ENCODE measurements around the gene DCC.
A peak's percentile ranks its signal among the peaks of the same experiment; 100 is the strongest.

DCC gene

GRCh38 chr18:52567360-52567759 is 227.4 kb downstream of the DCC start:
- Histone ChIP-seq H3K9me3 (ENCODE audit: control insufficient read depth, low read length) (no peaks in the 10 kb centered on the region), H3K9ac (ENCODE audit: low read length) (no peak overlapping the region), H3K36me3 (ENCODE audit: control insufficient read depth, insufficient read depth, low read length, severe bottlenecking) (no peaks in the 10 kb centered on the region), H3K27me3 (replicated peaks; ENCODE audit: control insufficient read depth, insufficient read depth, low read length) (no peaks in the 10 kb centered on the region), H3K4me3 (ENCODE audit: low read length) (no peak overlapping the region), H3K4me1 (ENCODE audit: control insufficient read depth, insufficient read depth, low read length) (no peaks in the 10 kb centered on the region)
- no peak for DNase-seq (ENCODE audit: low read depth)

GRCh38 chr18:52569492-52569891 is 229.5 kb downstream of the DCC start:
- Histone ChIP-seq H3K4me3 (ENCODE audit: low read length) (no peak overlapping the region), H3K9ac (ENCODE audit: low read length) (no peak overlapping the region), H3K4me1 (ENCODE audit: control insufficient read depth, insufficient read depth, low read length) (no peaks in the 10 kb centered on the region), H3K27me3 (replicated peaks; ENCODE audit: control insufficient read depth, insufficient read depth, low read length) (no peaks in the 10 kb centered on the region), H3K36me3 (ENCODE audit: control insufficient read depth, insufficient read depth, low read length, severe bottlenecking) (no peaks in the 10 kb centered on the region), H3K9me3 (ENCODE audit: control insufficient read depth, low read length) (no peaks in the 10 kb centered on the region)
- DNase-seq (ENCODE audit: low read depth): peak; percentile 53

GRCh38 chr18:52570975-52571374 is 231.0 kb downstream of the DCC start:
- H3K36me3 ChIP-seq (ENCODE audit: control insufficient read depth, insufficient read depth, low read length, severe bottlenecking): no peaks in the 10 kb centered on the region
- peak; percentile 63 for DNase-seq (ENCODE audit: low read depth)
- H3K9ac ChIP-seq (ENCODE audit: low read length): no peak overlapping the region
- H3K27me3 ChIP-seq (replicated peaks; ENCODE audit: control insufficient read depth, insufficient read depth, low read length): no peaks in the 10 kb centered on the region
- no peaks in the 10 kb centered on the region for H3K4me1 ChIP-seq (ENCODE audit: control insufficient read depth, insufficient read depth, low read length)
- no peak overlapping the region for H3K4me3 ChIP-seq (ENCODE audit: low read length)
- no peaks in the 10 kb centered on the region for H3K9me3 ChIP-seq (ENCODE audit: control insufficient read depth, low read length)

GRCh38 chr18:52572036-52573000 is 232.3 kb downstream of the DCC start:
- no peak overlapping the region for H3K9ac ChIP-seq (ENCODE audit: low read length)
- no peak for DNase-seq (ENCODE audit: low read depth)
- H3K4me3 ChIP-seq (ENCODE audit: low read length): no peak overlapping the region
- H3K4me1 ChIP-seq (ENCODE audit: control insufficient read depth, insufficient read depth, low read length): no peaks in the 10 kb centered on the region
- H3K9me3 ChIP-seq (ENCODE audit: control insufficient read depth, low read length): no peaks in the 10 kb centered on the region
- no peaks in the 10 kb centered on the region for H3K36me3 ChIP-seq (ENCODE audit: control insufficient read depth, insufficient read depth, low read length, severe bottlenecking)
- H3K27me3 ChIP-seq (replicated peaks; ENCODE audit: control insufficient read depth, insufficient read depth, low read length): no peaks in the 10 kb centered on the region

- no peak overlapping the region for H3K4me3 ChIP-seq (ENCODE audit: low read length)
- DNase-seq (ENCODE audit: low read depth): no peak
- H3K27me3 ChIP-seq (replicated peaks; ENCODE audit: control insufficient read depth, insufficient read depth, low read length): no peaks in the 10 kb centered on the region
- no peaks in the 10 kb centered on the region for H3K4me1 ChIP-seq (ENCODE audit: control insufficient read depth, insufficient read depth, low read length)
- H3K36me3 ChIP-seq (ENCODE audit: control insufficient read depth, insufficient read depth, low read length, severe bottlenecking): no peaks in the 10 kb centered on the region
- no peak overlapping the region for H3K9ac ChIP-seq (ENCODE audit: low read length)
- H3K9me3 ChIP-seq (ENCODE audit: control insufficient read depth, low read length): no peaks in the 10 kb centered on the region
Observed at GRCh38 chr18:52577795-52578194, 237.8 kb downstream of the DCC start.

GRCh38 chr18:52582061-52582460 is 242.1 kb downstream of the DCC start:
- Histone ChIP-seq H3K27me3 (replicated peaks; ENCODE audit: control insufficient read depth, insufficient read depth, low read length) (no peaks in the 10 kb centered on the region), H3K9ac (ENCODE audit: low read length) (no peak overlapping the region), H3K4me1 (ENCODE audit: control insufficient read depth, insufficient read depth, low read length) (no peaks in the 10 kb centered on the region), H3K4me3 (ENCODE audit: low read length) (no peak overlapping the region), H3K36me3 (ENCODE audit: control insufficient read depth, insufficient read depth, low read length, severe bottlenecking) (no peaks in the 10 kb centered on the region), H3K9me3 (ENCODE audit: control insufficient read depth, low read length) (no peaks in the 10 kb centered on the region)
- no peak for DNase-seq (ENCODE audit: low read depth)

GRCh38 chr18:52582516-52582915 is 242.5 kb downstream of the DCC start:
- no peak overlapping the region for H3K4me3 ChIP-seq (ENCODE audit: low read length)
- H3K36me3 ChIP-seq (ENCODE audit: control insufficient read depth, insufficient read depth, low read length, severe bottlenecking): no peaks in the 10 kb centered on the region
- no peaks in the 10 kb centered on the region for H3K27me3 ChIP-seq (replicated peaks; ENCODE audit: control insufficient read depth, insufficient read depth, low read length)
- no peak for DNase-seq (ENCODE audit: low read depth)
- no peaks in the 10 kb centered on the region for H3K9me3 ChIP-seq (ENCODE audit: control insufficient read depth, low read length)
- H3K4me1 ChIP-seq (ENCODE audit: control insufficient read depth, insufficient read depth, low read length): no peaks in the 10 kb centered on the region
- H3K9ac ChIP-seq (ENCODE audit: low read length): no peak overlapping the region

GRCh38 chr18:52588931-52589330 is 248.9 kb downstream of the DCC start:
- Histone ChIP-seq H3K27me3 (replicated peaks; ENCODE audit: control insufficient read depth, insufficient read depth, low read length) (no peaks in the 10 kb centered on the region), H3K36me3 (ENCODE audit: control insufficient read depth, insufficient read depth, low read length, severe bottlenecking) (no peaks in the 10 kb centered on the region), H3K4me3 (ENCODE audit: low read length) (no peak overlapping the region), H3K4me1 (ENCODE audit: control insufficient read depth, insufficient read depth, low read length) (no peaks in the 10 kb centered on the region), H3K9me3 (ENCODE audit: control insufficient read depth, low read length) (no peaks in the 10 kb centered on the region), H3K9ac (ENCODE audit: low read length) (no peak overlapping the region)
- peak; percentile 39 for DNase-seq (ENCODE audit: low read depth)

GRCh38 chr18:52596748-52597435 is 256.9 kb downstream of the DCC start:
- Histone ChIP-seq H3K4me3 (ENCODE audit: low read length) (no peak overlapping the region), H3K9ac (ENCODE audit: low read length) (no peak overlapping the region), H3K36me3 (ENCODE audit: control insufficient read depth, insufficient read depth, low read length, severe bottlenecking) (no peaks in the 10 kb centered on the region), H3K4me1 (ENCODE audit: control insufficient read depth, insufficient read depth, low read length) (no peaks in the 10 kb centered on the region), H3K9me3 (ENCODE audit: control insufficient read depth, low read length) (peaks cover 2% of the 10 kb centered on the region), H3K27me3 (replicated peaks; ENCODE audit: control insufficient read depth, insufficient read depth, low read length) (no peaks in the 10 kb centered on the region)
- DNase-seq (ENCODE audit: low read depth): no peak

GRCh38 chr18:52598921-52599320 is 258.9 kb downstream of the DCC start:
- Histone ChIP-seq H3K36me3 (ENCODE audit: control insufficient read depth, insufficient read depth, low read length, severe bottlenecking) (no peaks in the 10 kb centered on the region), H3K9ac (ENCODE audit: low read length) (no peak overlapping the region), H3K4me1 (ENCODE audit: control insufficient read depth, insufficient read depth, low read length) (no peaks in the 10 kb centered on the region), H3K27me3 (replicated peaks; ENCODE audit: control insufficient read depth, insufficient read depth, low read length) (no peaks in the 10 kb centered on the region), H3K9me3 (ENCODE audit: control insufficient read depth, low read length) (peaks cover 2% of the 10 kb centered on the region), H3K4me3 (ENCODE audit: low read length) (no peak overlapping the region)
- no peak for DNase-seq (ENCODE audit: low read depth)

GRCh38 chr18:52602820-52603219 is 262.8 kb downstream of the DCC start:
- H3K9ac ChIP-seq (ENCODE audit: low read length): no peak overlapping the region
- no peak for DNase-seq (ENCODE audit: low read depth)
- no peak overlapping the region for H3K4me3 ChIP-seq (ENCODE audit: low read length)
- H3K9me3 ChIP-seq (ENCODE audit: control insufficient read depth, low read length): peaks cover 2% of the 10 kb centered on the region
- H3K27me3 ChIP-seq (replicated peaks; ENCODE audit: control insufficient read depth, insufficient read depth, low read length): no peaks in the 10 kb centered on the region
- no peaks in the 10 kb centered on the region for H3K36me3 ChIP-seq (ENCODE audit: control insufficient read depth, insufficient read depth, low read length, severe bottlenecking)
- H3K4me1 ChIP-seq (ENCODE audit: control insufficient read depth, insufficient read depth, low read length): no peaks in the 10 kb centered on the region

Measured in adipocyte (in vitro differentiated cells).